Measurements from ENCODE around the gene UQCC5.

The UQCC5 gene

DNA sequence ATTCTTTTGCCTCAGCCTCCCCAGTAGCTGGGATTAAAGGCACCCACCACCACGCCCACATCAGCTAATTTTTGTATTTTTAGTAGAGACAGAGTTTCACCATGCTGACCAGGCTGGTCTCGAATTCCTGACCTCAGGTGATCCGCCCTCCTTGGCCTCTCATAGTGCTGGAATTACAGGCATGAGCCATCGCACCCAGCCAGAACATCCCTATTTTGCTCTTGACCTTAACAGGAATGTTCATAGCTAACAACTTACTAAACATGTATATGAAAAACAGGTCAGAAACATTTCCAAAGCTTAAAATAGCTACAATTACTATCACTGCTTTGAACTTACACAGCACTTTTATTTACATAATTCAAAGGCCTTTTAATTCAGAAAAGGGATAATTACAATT is 33.7 kb downstream of the UQCC5 start:
- DNase-seq (ENCODE audit: low read depth, low spot score): no peak

DNA sequence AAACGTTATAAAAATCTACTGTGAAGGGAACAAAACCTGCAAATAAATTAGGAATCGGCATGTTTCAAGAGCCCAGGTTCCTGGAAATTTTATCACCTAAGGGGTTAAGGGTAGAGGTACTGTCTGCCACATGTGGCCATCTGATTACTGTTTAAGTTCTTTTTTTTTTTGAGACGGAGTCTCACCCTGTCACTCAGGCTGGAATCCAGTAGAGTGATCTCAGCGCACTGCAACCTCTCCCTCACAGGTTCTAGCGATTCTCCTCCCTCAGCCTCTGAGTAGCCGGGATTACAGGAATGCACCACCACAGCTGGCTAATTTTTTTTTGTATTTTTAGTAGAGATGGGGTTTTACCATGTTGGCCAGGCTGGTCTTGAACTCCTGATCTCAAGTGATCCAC is 35.8 kb downstream of the UQCC5 start:
- no peak for DNase-seq (ENCODE audit: low read depth, low spot score)

DNA sequence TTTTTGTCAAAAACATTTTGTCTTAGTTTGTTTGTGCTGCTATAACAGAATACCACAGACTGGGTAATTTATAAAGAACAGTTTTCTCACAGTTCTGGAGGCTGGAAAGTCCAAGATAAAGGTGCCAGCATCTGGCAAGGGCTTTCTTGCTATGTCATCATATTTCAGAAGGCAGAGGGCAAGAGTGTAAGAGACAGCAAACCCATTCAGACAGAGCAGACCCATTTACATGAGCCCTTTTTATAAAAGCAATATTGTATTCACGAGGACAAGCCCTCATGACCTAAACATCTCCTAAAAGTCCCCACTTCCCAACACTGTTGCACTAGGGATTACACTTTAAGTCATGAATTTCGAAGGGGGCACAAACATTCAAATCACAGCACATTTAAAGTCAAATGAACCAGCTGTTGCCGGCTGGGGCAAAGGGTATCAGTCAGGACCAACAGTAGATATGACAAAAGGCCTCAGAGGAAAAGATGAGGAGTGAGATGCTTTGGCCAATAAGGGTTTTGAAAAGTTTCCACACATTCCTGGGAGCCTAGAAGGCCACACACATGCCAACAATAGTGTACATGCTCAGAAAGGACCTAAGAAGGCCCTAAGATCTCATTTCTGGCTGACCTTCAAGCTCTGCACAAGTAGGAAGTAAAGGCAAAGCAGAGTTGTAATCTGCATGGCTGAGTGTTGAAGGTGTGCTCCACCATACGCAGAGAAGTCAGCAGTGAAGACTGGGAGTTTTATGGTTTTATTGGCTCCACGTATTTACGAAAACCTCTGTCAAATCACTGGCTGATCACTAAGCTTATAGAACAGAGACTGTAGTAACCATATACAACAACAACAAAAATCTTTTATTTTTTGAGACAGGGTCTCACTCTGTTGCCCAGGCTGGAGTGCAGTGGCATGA is 37.9 kb downstream of the UQCC5 start:
- DNase-seq (ENCODE audit: low read depth, low spot score): no peak

Data from activated naive CD8-positive, alpha-beta T cell treated with anti-CD3 and anti-CD28 coated beads, Interleukin-2, amount 50 U/mL, for 16 hours (primary cell).